Measurements from ENCODE around the gene LCP1. TPM values are rescaled to one million over a fixed set of nuclear protein-coding genes. Genes with fewer than 3 reads are reported as not detected.

LCP1 gene
- total and polyA plus RNA-seq, 2 of the 13 experiments (the other 11 are each of a cell fraction or from before 2014, with no cell fraction given): 1.6 TPM

- TF ChIP-seq THAP9 (CRISPR knock-in tag; IDR thresholded peaks at IDR 0.05; ENCODE audit: borderline replicate concordance) (no peak), TFDP2 (CRISPR knock-in tag; IDR thresholded peaks at IDR 0.05) (no peak), E2F5 (CRISPR knock-in tag; conservative IDR thresholded peaks at IDR 0.05) (no peak), ZFY (CRISPR knock-in tag; IDR thresholded peaks at IDR 0.05) (no peak), NONO (IDR thresholded peaks at IDR 0.05) (no peak), NONO (CRISPR knock-in tag; conservative IDR thresholded peaks at IDR 0.05) (no peak), ZZZ3 (CRISPR knock-in tag; IDR thresholded peaks at IDR 0.05; ENCODE audit: borderline replicate concordance) (no peak), MAFK (conservative IDR thresholded peaks at IDR 0.05 in 1 of 2, IDR thresholded peaks at IDR 0.05 in 1 of 2; ENCODE audit: low read length in 2 of 2) (no peak), TFDP1 (CRISPR knock-in tag; IDR thresholded peaks at IDR 0.05; ENCODE audit: borderline replicate concordance) (peak; percentile 90), POLR2AphosphoS5 (IDR thresholded peaks at IDR 0.05; ENCODE audit: low read depth, low read length) (no peak), ZNF331 (CRISPR knock-in tag; IDR thresholded peaks at IDR 0.05) (no peak), ZNF576 (CRISPR knock-in tag; IDR thresholded peaks at IDR 0.05) (no peak), MXD3 (CRISPR knock-in tag; IDR thresholded peaks at IDR 0.05) (no peak), ZNF724P (CRISPR knock-in tag; IDR thresholded peaks at IDR 0.05; ENCODE audit: borderline replicate concordance) (0 out of 2 replicates have a peak, but pooled peaks have one; percentile 36), BCL6 (CRISPR knock-in tag; IDR thresholded peaks at IDR 0.05) (no peak), ZNF260 (CRISPR knock-in tag; IDR thresholded peaks at IDR 0.05; ENCODE audit: borderline replicate concordance, low read depth) (no peak), CBX2 (IDR thresholded peaks at IDR 0.05; ENCODE audit: low read depth, low read length) (no peak), CBX2 (CRISPR knock-in tag; IDR thresholded peaks at IDR 0.05; ENCODE audit: low read depth) (0 out of 2 replicates have a peak, but pooled peaks have one; percentile 53), PHF20 (CRISPR knock-in tag; IDR thresholded peaks at IDR 0.05) (no peak), TIGD3 (CRISPR knock-in tag; IDR thresholded peaks at IDR 0.05; ENCODE audit: borderline replicate concordance) (no peak), TAF1 (CRISPR knock-in tag; IDR thresholded peaks at IDR 0.05) (no peak)
Observed at GRCh38 chr13:46211483-46212351, 29.7 kb upstream of the LCP1 start, which contains the start of gene LRRC63 (continued).
